HepG2 (cell line): ENCODE measurements around the gene PPA2. TPM values are rescaled to one million over a fixed set of nuclear protein-coding genes. Genes with fewer than 3 reads are reported as not detected.

Source experiments
- ATF7-NPFF ChIP-seq: sonication (generic); formaldehyde crosslinking; IDR thresholded peaks from 2 replicates; pipeline ENCODE4 v1.8.1; 2023; ENCODE audit warnings: mild to moderate bottlenecking, low read depth, missing genetic modification reagents, moderate library complexity
- CCAR2 ChIP-seq: fragments of 200-400 bp; formaldehyde crosslinking; optimal IDR thresholded peaks from 2 replicates; pipeline ENCODE3; 2018; ENCODE audit warnings: low read depth, mild to moderate bottlenecking, low read length, moderate library complexity
- HNF1B ChIP-seq: sonication (generic); formaldehyde crosslinking; IDR thresholded peaks from 2 replicates; pipeline ENCODE4 v1.5.1; 2020; ENCODE audit warnings: mild to moderate bottlenecking, moderate library complexity, missing genetic modification reagents
- IRF2 ChIP-seq: IDR thresholded peaks from 2 replicates; pipeline ENCODE4 v1.6.1; 2018; ENCODE audit warnings: missing genetic modification reagents, missing compliant biosample characterization
- MAF1 ChIP-seq: sonication (generic); formaldehyde crosslinking; IDR thresholded peaks from 2 replicates; pipeline ENCODE4 v1.5.0; 2020; ENCODE audit warnings: missing genetic modification reagents, borderline replicate concordance
- NR2F1 ChIP-seq, 2 experiments: fragments of 450-650 bp in 1 of 2; formaldehyde crosslinking in 1 of 2; IDR thresholded peaks; 2 replicates each; pipeline versions ENCODE4 v1.5.0 to v1.6.1; 2016 to 2020; ENCODE audit warnings: mild to moderate bottlenecking in 1 of 2, missing compliant biosample characterization in 1 of 2, missing genetic modification reagents in 1 of 2, moderate library complexity in 1 of 2
- PHF21A ChIP-seq: sonication (generic); formaldehyde crosslinking; IDR thresholded peaks from 2 replicates; pipeline ENCODE4 v1.5.0; 2020; ENCODE audit warnings: mild to moderate bottlenecking, missing genetic modification reagents
- PLRG1 ChIP-seq: fragments of 450-650 bp; conservative IDR thresholded peaks from 2 replicates; pipeline ENCODE4 v1.6.1; 2016
- RERE ChIP-seq: IDR thresholded peaks from 2 replicates; pipeline ENCODE4 v1.6.1; 2016; ENCODE audit warnings: low read depth, missing genetic modification reagents, missing compliant biosample characterization
- SMARCC2 ChIP-seq: fragments of 450-650 bp; IDR thresholded peaks from 2 replicates; pipeline ENCODE4 v1.6.1; 2017; ENCODE audit warnings: antibody characterized with exemption, mild to moderate bottlenecking
- SNAPC5 ChIP-seq: sonication (generic); formaldehyde crosslinking; IDR thresholded peaks from 2 replicates; pipeline ENCODE4 v1.8.1; 2023; ENCODE audit warnings: mild to moderate bottlenecking, missing genetic modification reagents, borderline replicate concordance
- SP5 ChIP-seq: IDR thresholded peaks from 2 replicates; pipeline ENCODE4 v1.6.1; 2016; ENCODE audit warnings: low read depth, borderline replicate concordance
- TCF12 ChIP-seq, 2 experiments: fragments of 450-650 bp in 1 of 2; sonication (generic) in 1 of 2; formaldehyde crosslinking in 1 of 2; IDR thresholded peaks; 2 replicates each; pipeline versions ENCODE4 v1.6.1 to v1.8.0; 2017 to 2022; ENCODE audit warnings: antibody characterized with exemption in 1 of 2, mild to moderate bottlenecking in 1 of 2, missing genetic modification reagents in 1 of 2, moderate library complexity in 1 of 2
- THRA ChIP-seq: sonication (generic); formaldehyde crosslinking; IDR thresholded peaks from 2 replicates; pipeline ENCODE4 v1.4.0; 2020; ENCODE audit warnings: missing genetic modification reagents, borderline replicate concordance
- XBP1 ChIP-seq: sonication (generic); formaldehyde crosslinking; IDR thresholded peaks from 2 replicates; pipeline ENCODE4 v1.5.0; 2020; ENCODE audit warnings: missing genetic modification reagents
- ZBTB38 ChIP-seq: sonication (generic); formaldehyde crosslinking; IDR thresholded peaks from 2 replicates; pipeline ENCODE4 v1.5.1; 2020; ENCODE audit warnings: mild to moderate bottlenecking, missing genetic modification reagents
- ZEB1 ChIP-seq: IDR thresholded peaks from 2 replicates; pipeline ENCODE4 v1.6.1; 2012; ENCODE audit warnings: mild to moderate bottlenecking, low read depth, inconsistent platforms; ENCODE audit not compliant: insufficient replicate concordance
- ZFP41 ChIP-seq: sonication (generic); formaldehyde crosslinking; IDR thresholded peaks from 2 replicates; pipeline ENCODE4 v1.4.0; 2020; ENCODE audit warnings: mild to moderate bottlenecking, missing genetic modification reagents, borderline replicate concordance
- ZNF136 ChIP-seq: sonication (generic); formaldehyde crosslinking; IDR thresholded peaks from 2 replicates; pipeline ENCODE4 v1.8.1; 2022; ENCODE audit warnings: low read depth, mild to moderate bottlenecking, moderate library complexity, missing genetic modification reagents
- ZNF703 ChIP-seq: sonication (generic); formaldehyde crosslinking; IDR thresholded peaks from 2 replicates; pipeline ENCODE4 v1.5.1; 2020; ENCODE audit warnings: missing genetic modification reagents, mild to moderate bottlenecking, moderate library complexity, borderline replicate concordance
- ZNF747 ChIP-seq: sonication (generic); formaldehyde crosslinking; IDR thresholded peaks from 2 replicates; pipeline ENCODE4 v1.8.1; 2023; ENCODE audit warnings: missing genetic modification reagents, mild to moderate bottlenecking, borderline replicate concordance
- ZSCAN9 ChIP-seq: IDR thresholded peaks from 2 replicates; pipeline ENCODE4 v1.6.1; 2016; ENCODE audit warnings: borderline replicate concordance
- polyA plus RNA-seq, 8 experiments: library from polyadenylated mRNA; depleted of rRNA in 3 of 8; stranded (reverse) in 7 of 8; unstranded in 1 of 8; fragments of >200 nt; fragmentation: Illumina TruSeq in 4 of 8; extraction: Trizol in 4 of 8; gene quantifications; 2 replicates each; pipeline versions ENCODE4 v1.2.1 to v1.2.3, GENCODE V29; 2011 to 2016; ENCODE audit warnings: low read depth in 4 of 8, missing spikeins in 1 of 8, mixed read lengths in 1 of 8; ENCODE audit not compliant: insufficient read depth in 1 of 8
- total RNA-seq, 5 experiments: library from RNA; depleted of rRNA; stranded (reverse); fragments of >200 nt; fragmentation: Illumina TruSeq; extraction: Trizol; gene quantifications; 2 replicates each; pipeline ENCODE4 v1.2.3, GENCODE V29; 2016; ENCODE audit warnings: low read depth in 1 of 5

The PPA2 gene
- total and polyA plus RNA-seq, 2 of the 13 experiments (the other 11 are each of a cell fraction or from before 2014, with no cell fraction given): 44.2 to 70.6 TPM

- TF ChIP-seq ZFP41 (no peak), SP5 (CRISPR knock-in tag) (no peak), ZNF703 (CRISPR knock-in tag) (no peak), HNF1B (CRISPR knock-in tag) (no peak), XBP1 (no peak), PLRG1 (no peak), RERE (CRISPR knock-in tag) (no peak), ZNF747 (no peak), CCAR2 (peak; percentile 72), TCF12 (IDR thresholded peaks at IDR 0.05) (no peak), TCF12 (CRISPR knock-in tag; IDR thresholded peaks at IDR 0.05) (peak; percentile 38; the same call in 1 of the 2 replicates), ZBTB38 (CRISPR knock-in tag) (no peak), ZSCAN9 (CRISPR knock-in tag) (no peak), THRA (no peak), ZNF136 (CRISPR knock-in tag) (0 out of 2 replicates have a peak, but pooled peaks have one; percentile 37), ZEB1 (no peak), MAF1 (CRISPR knock-in tag) (0 out of 2 replicates have a peak, but pooled peaks have one; percentile 5), PHF21A (CRISPR knock-in tag) (no peak), SNAPC5 (CRISPR knock-in tag) (no peak), NR2F1 (CRISPR knock-in tag; IDR thresholded peaks at IDR 0.05) (no peak), SMARCC2 (no peak), ATF7-NPFF (CRISPR knock-in tag) (0 out of 2 replicates have a peak, but pooled peaks have one; percentile 1), IRF2 (CRISPR knock-in tag) (no peak)
These were observed 247 bp upstream of the PPA2 start (continued) for GRCh38 chr4:105474099-105474518.
